Activated T-cell treated with anti-CD3 and anti-CD28 coated beads for 24 hours (primary cell): Measurements from ENCODE around the gene MORN1.
A peak's percentile ranks its signal among the peaks of the same experiment; 100 is the strongest.
"Not testable (repeated sequence)": the region's sequence is repeated elsewhere in the genome, so short reads cannot be mapped to it uniquely, and the experiment has no call there.

Experiments used
- DNase-seq: peaks from one replicate; pipeline ENCODE4 v3.0.0-alpha.2; 2020; ENCODE audit warnings: low read depth

MORN1 gene

DNA sequence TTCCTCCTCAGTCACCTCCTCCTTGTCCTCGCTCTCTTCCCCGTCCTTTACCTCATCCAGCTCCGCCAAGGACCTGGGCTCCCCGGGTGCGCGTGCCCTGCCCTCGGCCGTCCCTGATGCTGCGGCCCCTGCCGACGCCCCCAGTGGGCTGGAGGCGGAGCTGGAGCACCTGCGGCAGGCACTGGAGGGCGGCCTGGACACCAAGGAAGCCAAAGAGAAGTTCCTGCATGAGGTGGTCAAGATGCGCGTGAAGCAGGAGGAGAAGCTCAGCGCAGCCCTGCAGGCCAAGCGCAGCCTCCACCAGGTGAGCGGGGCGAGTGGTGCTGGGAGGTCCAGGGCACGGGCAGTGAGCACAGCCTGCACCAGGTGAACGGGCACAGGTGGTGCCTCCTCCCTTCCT, 87.1 kb downstream of the MORN1 start:
- no peak for DNase-seq

DNA sequence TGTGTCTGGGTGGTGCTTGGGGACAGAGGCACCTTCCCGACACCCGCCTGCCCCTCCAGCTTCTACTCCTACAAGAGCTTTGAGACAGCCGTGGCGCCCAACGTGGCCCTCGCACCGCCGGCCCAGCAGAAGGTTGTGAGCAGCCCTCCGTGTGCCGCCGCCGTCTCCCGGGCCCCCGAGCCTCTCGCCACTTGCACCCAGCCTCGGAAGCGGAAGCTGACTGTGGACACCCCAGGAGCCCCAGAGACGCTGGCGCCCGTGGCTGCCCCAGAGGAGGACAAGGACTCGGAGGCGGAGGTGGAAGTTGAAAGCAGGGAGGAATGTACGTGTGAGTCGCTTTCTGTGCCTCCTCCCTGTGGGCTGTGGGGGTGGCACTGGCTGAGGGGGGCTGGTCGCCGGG, 87.6 kb downstream of the MORN1 start:
- DNase-seq: no peak

DNA sequence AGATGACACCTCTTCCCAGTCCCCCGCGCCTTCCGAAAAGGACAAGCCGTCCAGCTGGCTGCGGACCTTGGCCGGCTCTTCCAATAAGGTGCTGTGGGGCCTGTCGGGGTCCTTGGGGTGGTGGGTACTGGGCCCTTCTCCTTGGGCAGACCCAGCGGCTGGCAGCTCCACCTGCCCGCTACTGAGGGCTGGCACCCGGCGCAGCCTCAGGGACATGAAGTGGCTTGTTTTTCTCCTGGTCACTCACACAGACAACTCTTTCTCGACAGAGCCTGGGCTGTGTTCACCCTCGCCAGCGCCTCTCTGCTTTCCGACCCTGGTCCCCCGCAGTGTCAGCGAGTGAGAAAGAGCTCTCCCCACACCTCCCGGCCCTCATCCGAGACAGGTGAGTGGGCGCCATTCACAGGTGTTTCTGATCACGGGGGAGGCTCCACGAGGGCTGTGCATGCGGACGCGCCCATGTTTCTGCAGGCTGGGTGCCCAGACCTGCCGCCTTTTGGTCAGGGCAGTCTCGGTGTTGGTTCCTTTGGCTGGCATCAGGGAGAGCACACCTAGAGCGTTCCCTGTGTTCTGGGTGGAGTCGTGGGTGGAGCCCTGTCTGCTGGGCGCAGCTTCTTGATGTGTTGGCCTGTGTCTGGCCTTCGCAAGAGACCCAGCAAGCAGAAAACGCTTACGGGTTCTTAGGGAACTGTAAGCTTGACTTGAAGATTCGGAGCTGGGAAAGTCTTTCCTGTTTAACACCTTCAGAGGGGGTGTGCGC, 88.2 kb downstream of the MORN1 start:
- DNase-seq: no peak

DNA sequence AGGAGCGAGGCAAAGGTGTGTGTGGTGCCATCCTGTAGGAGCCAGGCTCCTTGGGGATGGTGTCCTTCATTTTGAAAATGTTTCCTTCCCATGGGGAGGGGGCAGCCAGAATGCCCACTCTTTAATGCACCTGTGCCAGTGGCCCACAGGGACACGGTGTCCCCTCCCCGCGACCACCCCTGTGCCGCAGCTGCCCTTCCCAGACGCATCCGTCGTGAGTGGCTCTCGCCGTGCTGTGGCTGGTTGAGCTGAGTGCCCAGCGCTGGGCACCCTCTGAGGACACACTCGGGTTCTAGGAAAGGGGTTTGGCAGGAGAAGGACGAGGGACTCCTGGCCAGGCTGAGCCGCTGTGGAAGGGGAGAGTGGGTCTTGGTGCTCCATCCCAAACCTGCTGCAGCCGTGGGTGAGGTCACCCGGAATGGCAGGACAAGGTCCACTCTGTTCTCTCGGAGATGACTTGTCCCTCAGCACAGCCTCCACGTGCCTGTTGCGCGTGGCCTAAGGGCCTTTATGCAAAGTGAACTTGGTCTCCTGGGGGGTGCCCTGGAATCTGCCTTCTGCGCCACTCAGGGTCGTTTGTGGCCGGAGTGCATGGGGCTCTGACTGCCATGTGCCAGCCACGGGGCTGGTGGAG, 88.9 kb downstream of the MORN1 start:
- no peak for DNase-seq

DNA sequence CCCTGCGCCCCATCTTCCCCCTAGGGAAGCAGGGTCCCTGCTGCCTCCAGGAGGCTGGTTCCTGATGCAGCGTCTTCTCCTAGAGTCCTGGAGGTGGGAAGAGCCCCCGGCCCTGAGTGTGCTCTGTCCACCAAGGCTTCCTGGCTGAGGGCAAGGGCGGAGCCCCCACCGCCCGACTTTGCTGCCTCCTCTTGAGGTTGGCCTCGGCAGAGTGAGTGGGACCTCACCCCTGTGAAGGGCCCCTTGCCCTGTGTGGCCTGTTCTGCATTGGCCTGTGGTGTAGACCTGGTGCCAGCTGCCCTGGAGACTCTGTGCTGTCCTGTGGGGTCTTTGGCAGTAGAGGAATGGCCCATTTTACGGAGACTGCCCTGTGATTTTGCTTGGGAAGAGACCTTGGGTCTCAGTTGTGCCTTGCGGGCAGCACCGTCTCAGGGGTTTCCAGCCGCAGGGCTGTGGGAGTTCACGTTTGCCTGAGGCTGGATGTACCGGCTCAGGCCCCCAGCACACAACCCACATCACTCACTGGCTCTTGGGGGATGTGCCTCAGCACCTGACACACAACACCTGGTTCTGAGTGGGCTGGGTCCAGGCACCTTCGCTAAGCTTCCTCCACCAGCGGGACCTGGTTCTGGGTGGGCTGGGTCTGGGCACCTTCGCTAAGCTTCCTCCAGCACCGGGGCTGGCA, 89.6 kb downstream of the MORN1 start:
- no peak for DNase-seq

DNA sequence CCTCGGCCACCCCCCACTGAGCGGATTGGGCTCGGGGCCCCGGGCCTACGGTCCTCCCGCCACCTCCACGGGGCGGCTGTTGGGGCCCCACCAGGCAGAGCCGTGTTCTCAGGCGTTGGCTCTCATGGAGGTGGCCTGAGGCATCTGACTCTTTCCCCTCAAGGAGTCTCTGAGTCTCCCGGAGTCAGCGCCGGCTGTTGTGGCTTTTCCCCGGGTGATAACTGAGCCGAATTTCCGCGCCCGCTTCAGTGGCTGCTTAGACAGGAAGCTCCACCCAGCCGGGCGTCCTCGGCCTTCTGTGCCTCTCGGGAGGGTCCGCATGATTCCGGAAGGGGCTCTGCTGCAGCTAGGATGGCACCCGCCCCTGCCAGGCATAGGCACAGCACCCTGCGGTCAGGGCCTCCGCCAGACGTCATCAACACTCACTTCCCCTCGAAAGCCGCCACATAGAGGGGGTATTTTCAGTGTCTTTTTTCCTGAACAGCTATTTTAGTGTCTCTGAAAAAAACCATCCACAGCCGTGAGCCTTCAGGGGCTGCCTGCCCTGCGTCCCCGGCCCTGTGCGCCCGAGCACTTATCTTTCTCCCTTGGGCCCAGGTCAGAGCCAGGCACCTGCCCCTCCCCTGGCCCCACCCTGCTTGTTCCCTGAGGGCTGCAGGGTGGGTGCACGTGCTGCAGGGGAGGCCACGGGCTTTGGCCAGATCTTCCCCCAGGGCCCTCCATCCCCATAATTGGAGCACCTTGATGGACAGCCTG, 90.3 kb downstream of the MORN1 start:
- peak; percentile 78 for DNase-seq

DNA sequence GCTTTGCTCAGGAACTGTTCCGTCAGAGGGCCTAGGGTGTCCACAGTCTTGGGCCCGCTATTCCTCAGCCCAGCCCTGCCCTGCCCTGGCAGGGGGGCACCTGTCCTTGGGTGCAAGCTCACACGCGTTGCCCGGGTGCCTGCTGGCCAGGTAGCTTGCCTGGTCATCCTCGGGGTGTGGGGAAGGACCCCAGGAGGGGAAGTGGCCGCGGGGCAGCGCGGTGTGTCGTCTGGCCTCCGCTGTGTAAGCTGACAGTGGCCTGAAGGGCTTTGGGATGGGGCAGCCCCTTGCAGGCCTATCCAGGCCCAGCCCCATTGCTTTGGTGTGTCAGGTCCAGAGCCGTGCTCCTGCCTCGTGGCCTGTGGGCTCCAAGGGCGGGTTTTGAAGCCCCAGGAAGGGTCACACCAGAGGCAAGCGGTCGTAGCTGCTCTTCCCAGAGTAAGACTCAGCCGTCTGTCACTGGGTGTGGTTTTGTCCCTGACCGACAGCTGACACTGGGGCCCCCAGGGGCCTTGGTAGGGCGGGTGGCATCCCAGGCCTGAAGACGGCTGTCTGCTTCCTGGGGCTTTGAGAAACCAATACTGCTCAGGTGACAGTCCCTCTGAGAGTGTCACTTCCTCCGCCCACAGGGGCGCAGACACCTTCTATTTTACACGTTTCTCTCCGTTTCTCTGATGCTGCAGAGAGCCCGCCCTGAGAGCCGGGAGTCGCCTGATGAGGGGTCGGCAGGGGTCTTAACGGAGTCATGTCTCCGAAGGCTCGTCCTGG, 91.2 kb downstream of the MORN1 start:
- DNase-seq: peak; percentile 75

DNA sequence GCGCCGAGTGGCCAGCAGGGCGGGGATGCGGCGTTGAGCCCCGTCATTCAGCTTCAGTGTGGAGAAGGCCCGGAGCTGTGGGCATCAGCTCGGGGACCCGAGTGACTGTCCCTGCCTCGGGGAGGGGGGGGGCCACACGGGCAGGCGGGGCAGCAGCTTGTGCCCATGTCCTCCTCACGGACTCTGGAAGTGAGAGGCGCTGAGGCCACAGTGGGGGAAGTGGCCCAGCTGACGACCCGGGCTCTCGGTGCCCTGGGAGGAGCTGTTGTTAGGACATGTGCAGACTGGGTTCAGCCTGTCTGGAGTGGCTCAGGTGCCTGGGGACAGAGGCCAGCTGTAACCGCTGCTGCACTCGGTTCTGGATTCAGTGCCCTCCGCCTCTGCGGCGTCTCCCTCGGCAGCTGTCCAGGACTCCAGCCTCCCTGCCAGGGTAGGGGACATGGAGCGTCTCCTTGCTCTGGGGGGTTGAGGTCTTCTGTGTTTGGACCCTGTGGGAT, 92.2 kb downstream of the MORN1 start:
- no peak for DNase-seq

DNA sequence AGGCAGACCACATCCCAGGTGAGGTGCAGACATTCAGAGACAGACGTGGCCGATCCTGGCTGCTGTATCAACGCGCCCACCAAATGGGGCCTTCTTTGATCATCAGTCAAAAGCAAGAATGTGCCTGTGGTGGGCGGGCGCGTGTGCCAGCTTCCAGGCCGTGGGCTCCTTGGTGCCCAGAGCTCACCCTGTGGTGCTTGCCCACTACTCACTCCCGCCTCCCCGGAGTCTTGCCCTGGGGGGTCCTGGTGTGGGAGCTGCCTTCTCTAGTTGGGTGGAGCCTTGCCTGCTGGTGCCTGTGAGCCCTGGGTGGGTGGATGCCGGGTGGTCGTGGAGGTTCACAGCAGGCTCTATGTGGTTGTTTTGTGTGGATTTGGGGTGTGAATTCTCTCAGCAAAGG, 92.7 kb downstream of the MORN1 start:
- DNase-seq: no peak

DNA sequence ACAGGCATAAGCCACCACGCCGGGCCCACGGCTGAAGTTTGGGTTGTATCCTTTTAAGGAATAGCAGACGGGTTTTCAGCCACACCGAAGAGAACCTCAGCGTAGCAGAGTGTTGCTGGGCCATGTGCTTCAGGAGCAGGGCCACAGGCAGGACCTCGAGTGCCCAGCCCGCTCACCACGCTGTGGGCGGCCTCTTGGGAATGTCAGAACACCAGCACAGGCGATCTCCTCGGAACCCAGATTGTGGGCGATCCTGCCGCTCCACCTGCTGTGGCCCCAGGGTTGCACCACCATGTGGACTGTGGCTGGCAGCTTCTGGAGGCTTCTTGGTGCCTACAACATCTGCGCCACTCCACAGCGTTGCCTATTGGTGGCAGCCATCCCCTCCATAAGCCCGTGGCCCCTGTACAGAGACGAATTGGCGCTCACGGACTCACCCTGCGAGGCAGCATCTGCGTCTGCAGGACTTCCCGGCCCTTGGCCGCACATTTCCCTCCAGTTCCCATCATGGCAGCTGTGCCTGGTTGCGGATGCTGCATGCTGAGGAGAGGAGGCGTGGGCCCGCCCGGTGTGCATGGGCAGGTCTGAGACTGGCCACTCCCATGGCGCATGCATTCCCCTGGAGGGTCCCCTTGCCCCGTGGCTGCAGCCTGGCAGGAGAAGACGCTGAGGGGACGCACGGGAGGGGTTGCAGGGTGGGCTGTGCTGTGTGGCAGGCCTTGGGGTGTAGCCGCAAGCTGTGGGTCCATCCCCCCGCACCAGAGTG, 93.9 kb downstream of the MORN1 start:
- DNase-seq: no peak

DNA sequence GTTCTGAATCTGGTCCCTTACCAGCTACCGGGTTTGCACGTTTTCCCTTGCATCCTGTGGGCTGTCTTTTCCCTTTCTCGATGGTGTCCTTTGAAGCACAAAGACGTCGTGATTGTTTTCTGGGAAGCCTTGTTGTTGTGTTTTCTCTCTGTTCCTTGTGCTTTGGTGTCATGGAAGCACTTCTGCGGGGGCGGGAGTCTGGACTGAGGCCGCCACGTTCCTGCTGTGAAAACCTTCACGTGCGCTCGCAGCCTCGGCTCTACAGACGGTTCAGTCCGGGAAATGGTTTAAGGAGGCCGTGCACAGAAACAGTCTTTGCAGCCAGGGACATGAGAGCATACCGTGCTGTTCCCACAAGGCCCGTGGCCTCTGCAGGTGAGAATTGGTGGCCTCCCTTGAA, 94.7 kb downstream of the MORN1 start:
- no peak for DNase-seq

DNA sequence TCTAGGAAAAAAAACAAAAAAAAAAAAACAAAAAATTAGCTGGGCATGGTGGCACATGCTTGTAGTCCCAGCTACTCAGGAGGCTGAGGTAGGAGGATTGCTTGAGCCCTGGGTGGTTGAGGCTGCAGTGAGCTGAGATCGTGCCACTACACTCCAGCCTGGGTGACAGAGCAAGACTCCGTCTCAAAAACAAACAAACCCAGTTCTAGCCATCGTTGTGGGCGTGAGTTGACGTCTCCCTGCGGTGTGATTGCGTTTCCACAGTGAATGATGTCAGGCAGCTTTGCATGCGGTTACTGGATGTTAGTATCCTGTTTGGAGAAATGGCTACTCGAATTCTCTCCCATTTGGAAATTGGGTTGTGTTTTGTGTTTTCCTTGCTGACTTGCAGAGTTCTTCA, 95.1 kb downstream of the MORN1 start:
- DNase-seq: not testable (repeated sequence)

DNA sequence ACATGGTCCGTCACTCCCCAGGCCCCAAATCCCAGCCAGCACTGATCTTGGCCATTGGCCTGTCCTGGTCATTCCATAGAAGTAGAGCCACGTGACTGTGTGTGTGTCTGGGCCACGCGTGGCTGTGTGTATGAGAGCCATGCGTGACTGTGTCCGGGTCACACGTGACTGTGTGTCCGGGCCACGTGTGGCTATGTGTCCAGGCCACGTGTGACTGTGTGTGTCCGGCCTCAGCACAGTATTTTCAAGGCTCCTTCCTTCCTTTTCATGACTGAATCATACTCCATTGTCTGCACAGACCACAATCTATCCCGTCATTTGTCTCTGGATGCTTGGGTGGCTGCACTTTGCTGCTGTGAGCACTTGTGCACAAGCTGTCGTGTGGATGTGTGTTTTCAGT, 95.8 kb downstream of the MORN1 start:
- no peak for DNase-seq

DNA sequence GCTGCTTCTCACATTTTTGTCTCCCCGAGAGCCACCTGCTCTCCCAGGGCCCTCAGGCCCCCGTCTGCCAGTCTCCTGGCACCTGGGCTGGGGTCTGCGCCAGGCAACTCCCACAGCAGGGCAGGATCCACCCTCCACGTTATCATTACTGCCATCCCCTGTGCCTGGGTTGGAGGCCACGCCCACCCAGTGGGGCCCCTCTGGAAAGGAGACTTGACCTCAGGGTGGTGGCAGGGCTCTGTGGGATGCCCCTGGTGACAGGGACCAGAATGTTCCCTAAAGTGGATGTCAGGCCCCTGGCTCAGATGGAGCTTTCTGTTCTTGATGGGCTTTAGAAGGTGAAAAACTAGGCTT, 96.7 kb downstream of the MORN1 start:
- DNase-seq: no peak

DNA sequence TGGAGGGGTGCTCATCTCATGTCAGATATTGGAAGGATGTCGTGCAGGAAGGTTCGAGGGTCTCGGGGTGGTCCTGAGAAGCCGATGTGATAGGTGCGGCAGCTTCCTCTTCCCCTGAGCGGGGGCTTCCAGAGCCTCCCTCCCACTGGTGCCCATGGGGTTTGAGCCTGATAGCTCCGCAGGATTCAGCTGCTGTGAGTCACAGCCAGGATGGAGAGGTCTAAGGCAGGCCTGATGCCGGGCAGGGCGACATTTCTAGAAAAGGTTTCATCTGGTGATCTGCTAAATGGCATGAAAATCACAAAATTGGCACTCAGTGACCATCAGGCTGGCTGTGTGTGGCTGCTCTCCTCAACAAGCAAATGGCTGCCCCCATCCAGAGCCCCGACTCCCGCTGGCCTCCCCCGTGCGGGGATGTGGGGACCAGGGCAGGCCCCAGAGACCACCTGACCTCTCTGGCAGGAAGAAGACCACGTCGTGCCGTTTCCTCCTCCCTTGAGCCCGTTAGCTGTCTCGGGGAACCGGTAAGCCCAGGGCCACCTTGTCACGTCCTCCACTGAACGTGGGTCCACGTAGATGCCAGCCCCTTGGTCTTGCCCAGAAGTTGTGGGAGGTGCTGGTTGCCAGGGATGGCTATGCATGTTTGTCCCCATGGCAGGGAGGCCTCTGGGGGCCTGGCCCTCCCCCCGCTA, 97.2 kb downstream of the MORN1 start:
- no peak for DNase-seq

DNA sequence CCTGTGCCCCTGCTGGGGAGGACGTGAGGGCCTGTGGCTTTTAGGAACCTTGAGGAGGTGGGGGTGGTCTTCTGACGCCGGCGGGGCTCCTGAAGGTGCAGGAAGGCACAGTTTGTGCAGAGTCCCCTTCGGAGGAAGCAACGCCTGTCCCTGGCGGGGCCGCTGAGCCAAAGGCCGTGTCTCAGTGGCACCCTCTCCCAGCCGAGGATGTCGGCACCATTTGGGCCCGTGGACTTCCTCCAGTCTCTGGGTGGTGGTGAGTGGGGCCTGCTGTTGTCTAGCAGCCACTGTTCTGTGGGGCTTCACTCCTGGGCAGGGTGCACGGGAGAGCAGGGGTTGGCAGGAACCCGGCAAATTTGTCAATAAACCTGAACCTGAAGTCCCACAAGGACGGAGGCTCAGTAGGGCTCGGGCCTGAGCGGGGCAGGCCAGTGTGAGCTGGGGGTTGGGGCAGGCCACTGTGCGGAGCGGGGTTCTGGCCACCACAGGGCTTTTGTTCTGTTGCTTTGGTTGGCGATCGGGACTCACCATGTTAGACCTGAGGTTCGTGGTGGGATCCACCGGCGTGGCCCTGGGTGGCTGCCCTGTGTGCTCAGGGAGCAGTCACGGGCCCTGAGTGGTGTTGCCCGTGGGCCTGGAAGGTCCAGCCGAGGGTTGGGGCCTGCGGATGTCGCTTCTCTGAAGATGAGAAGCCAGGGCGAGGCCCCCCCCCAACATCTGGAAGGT, 98.5 kb downstream of the MORN1 start:
- DNase-seq: no peak

DNA sequence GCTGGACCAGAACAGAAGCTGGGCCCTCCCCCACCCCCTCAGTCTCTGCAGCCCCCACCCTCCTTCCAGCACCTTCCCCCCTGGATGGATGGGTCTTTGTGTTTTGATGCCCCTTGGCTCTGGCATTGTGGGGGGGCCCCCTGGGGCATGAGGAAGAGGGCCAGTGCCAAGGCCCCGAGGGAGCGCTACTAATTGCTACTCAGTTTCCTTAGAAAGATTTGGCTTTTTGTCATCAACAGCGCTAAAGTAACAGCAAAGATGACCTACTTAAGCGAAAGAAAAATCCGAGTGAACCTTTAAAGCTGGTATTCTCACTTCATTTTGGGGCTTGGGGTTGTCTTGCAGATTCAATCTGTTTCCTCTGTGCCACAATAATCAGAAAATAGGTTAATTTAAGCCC, 99.8 kb downstream of the MORN1 start:
- DNase-seq: no peak

DNA sequence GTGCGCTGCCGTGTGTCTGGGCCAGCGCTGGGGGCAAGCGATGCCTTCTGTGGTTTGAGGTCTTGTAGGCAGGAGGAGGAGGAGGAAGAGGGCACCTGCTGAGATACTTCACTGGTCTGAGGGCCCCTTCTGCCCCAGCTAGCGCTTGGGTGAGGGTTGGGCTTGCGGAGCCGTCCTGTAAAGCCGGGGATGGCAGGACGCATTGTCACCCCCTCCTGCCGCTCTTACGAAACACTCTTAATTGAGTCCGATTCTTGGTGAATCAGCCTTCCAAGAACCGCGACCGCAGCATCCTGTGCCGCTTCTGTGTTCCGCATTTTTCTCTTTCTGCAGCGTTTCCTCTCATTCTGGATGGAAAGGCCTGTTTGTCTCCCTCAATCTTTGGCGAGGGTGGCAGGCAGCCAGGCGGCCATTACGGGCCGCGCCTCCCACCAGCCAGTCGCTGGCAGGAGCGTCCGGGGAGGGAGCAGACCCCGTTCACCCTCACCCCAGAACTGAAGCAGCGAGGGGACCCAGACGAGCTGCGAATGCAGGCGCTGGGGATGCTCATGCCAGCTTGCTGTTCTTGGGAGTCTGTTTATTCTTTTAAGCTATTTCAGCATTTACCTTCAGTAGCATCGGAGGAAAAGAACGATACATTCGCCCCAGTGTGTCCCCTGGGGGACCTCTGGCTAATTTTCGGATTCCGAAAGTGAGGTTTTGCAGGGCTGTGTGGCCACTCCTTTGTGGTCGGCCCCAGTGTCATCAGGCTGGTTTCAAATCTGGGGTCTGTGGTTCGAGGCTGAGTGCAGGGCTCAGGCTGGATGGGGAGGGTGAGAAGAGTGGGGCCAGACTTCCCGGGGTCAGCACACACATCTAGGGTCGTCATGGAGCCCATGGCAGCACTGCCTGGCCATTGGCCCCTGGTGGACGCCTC, 100.5 kb downstream of the MORN1 start:
- DNase-seq: peak; percentile 75

DNA sequence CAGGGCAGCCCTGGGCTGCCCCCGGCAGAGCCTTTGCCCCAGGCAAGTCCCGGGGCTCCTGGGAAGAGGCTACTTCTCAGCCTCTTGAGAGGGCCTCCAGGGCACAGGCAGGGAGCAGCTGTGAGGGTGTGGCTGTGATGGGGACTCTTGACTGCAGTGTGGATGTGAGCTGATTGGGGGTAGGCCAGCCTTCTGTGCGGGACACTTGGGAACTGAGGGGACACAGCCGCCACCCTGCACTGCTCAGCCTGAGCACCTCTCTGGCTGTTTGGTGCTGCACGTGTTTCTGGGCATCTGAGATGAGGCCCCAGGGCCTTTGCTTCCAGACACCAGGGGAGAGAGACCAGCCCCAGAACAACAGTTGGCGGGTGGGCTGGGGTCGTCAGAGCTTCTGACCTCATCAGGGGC, 101.2 kb downstream of the MORN1 start:
- no peak for DNase-seq
